IPS-NIHi7 (cell line): ENCODE data around the gene DGKH.

ENCODE experiments used
- DNase-seq: peaks from one replicate; pipeline ENCODE4 v3.0.0; 2012; ENCODE audit warnings: mixed read lengths; ENCODE audit errors: extremely low spot score

Gene DGKH

DNA sequence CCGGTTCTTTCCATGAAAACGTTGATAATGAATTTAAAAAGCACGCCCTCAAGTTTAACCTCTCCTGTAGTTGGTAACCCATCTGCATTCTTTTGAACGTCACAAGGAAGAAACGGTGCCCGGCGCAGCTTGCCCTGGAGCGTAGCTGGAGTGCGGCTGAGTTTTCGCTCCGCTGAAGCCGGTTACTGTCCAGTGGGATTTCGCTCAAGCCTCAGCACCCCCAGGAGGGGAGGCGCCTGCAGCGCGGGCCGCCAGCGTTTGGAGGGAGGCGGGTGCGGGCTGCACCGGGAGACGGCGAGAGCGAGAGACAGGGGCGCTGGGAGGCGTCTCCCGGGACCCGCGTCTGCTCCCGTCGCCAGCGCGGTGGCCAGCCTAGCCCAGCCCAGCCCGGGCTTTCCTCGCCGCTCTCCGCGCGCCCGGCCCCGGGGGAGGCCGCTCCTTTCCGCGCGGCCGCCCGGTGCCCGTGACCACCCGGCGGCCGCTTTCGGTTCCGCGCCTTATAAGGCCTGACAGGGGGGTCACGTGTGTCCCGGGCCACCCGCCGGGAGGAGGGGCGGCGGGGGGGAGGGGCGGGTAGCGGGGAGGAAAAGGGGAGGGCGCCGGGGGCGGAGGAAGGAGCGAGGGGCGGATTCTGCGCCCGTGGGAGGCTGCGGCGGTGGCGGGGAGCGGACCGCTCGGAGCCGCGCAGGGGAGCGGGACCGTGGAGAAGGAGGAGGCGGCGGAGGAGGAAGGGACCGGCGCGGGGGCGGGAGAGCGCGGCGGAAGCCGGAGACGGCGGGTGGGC, 8.3 kb upstream of the DGKH start:
- DNase-seq, result peak; percentile 81

DNA sequence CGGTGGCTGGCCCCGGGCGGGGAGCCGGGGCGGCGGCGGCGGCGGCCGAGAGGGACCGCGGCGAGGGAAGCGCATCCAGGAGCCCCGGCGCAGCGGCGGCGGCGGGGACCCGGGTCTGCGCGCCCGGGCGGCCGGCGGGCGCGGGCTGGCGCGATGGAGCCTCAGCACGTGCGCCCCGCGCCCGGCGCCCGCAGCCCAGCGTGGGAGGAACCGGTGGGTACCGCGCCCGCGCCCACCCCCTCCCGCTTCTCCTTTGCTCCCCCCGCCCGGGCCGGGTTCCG, 7.8 kb upstream of the DGKH start:
- no peak for DNase-seq

DNA sequence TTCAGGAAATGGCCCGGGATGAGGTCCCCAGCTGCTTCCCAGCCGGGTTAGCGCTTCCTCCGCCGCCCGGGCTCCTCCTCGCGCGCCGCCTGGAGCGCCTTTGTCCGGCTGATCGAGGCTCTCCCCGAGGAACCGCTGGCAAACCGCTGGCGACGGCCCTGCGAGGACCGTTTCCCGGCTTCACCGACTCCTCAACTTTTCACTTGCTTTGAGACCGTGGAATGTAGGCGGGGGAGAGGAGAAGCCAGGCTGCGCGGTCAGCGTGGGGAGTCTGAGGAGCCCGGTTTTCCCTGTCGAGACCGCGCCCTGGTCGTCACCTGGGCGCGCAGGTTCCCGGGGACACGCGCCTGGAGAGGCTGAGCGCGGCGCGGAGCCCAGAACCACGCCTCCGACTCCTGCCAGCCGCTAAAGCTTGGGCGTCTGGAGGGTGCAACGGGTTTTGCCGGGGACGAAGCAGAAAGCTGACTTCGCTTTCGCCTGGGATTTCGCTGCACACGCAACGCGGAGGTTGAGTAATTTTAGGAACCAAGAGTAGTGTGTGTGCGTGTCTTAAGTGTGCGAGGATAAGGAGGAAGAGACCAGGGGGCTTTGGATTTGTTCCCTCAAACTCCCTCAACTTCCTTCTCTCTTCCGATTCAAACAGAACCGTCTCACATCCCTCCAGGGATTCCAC, 7.3 kb upstream of the DGKH start:
- DNase-seq, result peak; percentile 55

DNA sequence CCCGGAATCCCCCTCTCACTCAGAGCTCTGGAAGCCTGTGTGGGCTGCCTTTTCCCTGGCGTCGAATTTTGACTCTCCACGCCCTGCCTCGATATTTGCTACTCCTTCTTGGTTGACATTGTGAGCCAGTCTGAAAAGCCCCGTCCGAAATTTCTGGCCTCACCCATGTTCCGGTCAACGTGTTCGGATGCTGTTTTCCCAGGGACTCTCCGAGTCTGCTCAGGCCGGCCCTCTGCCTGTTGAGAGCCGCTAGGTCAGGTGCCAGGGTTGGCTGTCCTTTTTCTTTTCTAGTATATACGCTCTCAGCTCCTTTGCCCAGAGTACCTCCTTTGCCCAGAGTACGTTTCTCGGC, 6.8 kb upstream of the DGKH start:
- peak; percentile 59 for DNase-seq

GRCh38 chr13:42043676-42044075, 4.8 kb upstream of the DGKH start:
- DNase-seq, result no peak

- no peak for DNase-seq
Observed at GRCh38 chr13:42046448-42046847, 2.0 kb upstream of the DGKH start.

DNA sequence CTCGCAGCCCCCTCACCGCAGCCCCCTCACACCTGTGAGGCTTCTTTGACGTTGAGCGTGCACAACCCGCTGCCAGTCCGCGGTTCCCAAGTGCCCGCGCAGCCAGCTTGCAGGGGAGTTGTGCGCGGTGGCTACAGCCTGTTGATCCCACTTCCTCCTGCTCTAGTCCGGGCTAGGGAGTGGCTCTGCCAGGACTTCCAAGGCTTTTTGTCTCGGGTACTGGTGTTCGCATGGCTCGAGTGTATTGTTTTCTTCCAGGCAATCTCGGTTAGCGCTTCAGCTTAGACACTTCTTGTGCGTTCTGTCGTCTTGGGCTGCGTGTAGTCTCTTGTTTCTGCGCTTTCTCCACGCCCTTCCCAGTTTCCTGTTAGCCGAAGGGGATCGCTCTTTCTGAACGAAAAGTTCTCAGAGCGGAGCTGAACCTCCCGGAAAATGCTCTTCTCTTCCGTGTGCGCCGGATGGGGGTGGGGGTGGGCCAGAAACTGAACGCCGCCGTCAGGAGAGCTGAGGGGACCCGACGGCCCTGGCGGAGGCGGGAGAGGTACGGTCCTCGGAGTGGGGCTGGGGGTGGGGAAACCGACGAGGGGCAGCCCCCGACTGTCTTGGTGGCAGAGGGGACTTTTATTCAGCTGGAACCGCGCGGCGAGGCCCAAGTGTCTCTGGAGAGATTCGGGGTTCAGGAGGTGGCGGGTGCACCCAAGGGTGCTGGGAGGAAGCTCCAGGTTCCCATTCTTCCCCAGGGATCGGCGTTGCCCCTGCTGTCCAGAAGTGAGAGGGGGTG, 697 bp upstream of the DGKH start:
- peak; percentile 49 for DNase-seq

- DNase-seq, result peak; percentile 90
Observed at GRCh38 chr13:42048684-42049453, 421 bp downstream of the DGKH start.

GRCh38 chr13:42049454-42049813, 986 bp downstream of the DGKH start:
- DNase-seq, result no peak

GRCh38 chr13:42054798-42055499, 6.5 kb downstream of the DGKH start:
- no peak for DNase-seq

GRCh38 chr13:42055500-42056085, 7.1 kb downstream of the DGKH start:
- no peak for DNase-seq

- DNase-seq, result no peak
Observed at GRCh38 chr13:42056146-42056545, 7.7 kb downstream of the DGKH start.

DNA sequence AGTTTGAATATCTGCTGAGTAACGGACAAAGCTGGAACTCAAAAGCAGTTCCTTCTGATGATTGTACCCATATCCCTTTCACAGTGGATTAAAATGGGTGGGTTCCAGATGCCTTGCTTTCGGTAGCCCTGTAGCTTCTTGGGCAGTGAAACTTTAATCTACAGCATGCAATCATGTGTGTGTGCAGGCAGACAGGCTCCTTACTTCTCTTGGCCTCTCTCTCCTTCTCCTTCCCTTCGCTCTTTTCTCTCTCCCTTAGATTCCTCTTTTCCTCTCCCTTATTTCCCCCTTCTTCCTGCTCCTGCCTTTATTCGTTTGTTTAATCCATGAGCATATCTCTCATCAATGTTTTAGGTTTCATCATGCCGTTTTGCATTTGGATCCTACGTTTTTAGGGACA, 8.1 kb downstream of the DGKH start:
- DNase-seq, result no peak

DNA sequence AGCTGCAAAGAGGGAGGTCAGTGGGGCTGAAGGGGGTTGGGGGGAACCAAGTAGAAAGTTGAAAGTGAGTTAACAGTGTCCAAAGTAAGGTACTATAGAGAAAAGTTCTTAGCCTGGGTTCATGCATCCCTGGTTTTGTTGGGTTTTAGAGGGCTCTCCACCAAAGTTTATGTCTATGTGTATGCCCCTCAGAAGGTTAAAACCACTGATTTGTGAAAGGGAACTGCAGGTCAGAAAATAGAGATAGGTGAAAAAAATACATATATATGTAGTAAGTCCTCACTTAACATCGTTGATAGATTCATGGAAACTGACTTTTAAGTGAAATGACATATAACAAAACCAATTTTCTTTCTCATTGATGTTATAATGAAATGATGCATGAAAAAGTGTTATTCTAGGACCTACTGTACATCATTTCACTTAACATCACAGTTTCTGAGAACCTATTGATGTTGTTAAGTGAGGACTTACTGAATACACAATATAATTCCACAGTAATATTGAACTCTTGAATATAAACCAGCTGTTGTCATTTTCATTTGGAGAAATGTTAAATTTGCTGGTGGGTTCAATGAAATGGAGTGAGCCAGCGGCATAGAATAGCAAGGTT, 9.6 kb downstream of the DGKH start:
- DNase-seq, result no peak

- DNase-seq, result no peak
Observed at GRCh38 chr13:42061943-42062342, 13.5 kb downstream of the DGKH start.

DNA sequence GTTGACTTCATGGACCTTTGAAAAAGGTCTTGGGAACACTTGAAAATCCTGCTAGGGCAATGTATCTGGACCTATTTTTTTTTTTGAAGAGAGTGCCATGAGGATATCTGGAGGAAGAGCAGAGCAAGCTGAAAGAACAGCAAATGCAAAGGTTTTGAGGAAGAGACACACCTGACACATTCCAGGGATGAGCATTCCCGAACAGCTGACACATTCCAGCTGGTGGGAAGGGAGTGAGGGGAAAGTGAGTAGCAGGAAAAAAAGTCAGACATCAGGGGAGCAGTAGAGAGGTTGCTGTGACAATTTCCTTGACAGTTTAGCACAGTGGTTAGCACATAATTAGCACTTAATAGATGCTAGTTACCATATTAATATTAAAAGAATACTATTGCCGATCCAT, 14.7 kb downstream of the DGKH start:
- DNase-seq, result no peak

- no peak for DNase-seq
Observed at GRCh38 chr13:42064259-42064658, 15.8 kb downstream of the DGKH start.

- no peak for DNase-seq
Observed at GRCh38 chr13:42064966-42065365, 16.5 kb downstream of the DGKH start.

- no peak for DNase-seq
Observed at GRCh38 chr13:42065414-42065813, 17.0 kb downstream of the DGKH start.

DNA sequence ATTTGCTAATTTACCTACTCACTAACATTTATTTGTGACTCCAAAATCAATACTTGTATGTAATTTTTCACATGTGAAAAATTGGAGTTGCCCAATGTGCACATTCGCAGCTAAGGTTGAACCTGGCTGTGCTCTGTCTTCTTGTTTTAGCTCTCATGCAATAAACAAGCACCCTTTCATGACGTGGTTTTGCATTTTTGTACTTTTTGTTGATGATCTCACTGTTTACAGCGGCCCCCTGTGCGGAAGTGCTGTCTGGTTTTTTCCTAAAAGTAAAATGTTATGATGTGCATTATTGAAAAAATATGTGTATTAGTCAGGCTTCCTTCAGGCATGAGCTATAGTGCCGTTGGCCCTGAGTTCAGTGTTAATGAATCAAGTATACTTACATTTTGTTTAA, 18.1 kb downstream of the DGKH start:
- no peak for DNase-seq

GRCh38 chr13:42068886-42069285, 20.4 kb downstream of the DGKH start:
- no peak for DNase-seq
